LNCaP clone FGC (cell line): ENCODE data around the gene MAGI1.
"Not testable (repeated sequence)": the region's sequence is repeated elsewhere in the genome, so short reads cannot be mapped to it uniquely, and the experiment has no call there.

Experiments
- DNase-seq: peaks from one replicate; pipeline ENCODE4 v3.0.0-alpha.2; 2011; ENCODE audit warnings: low read depth
- H3K4me3 ChIP-seq: 2 replicates; pipeline ENCODE4 v1.5.1; 2011; ENCODE audit warnings: mild to moderate bottlenecking, low read depth, low read length, control low read depth
- TF ChIP-seq, protein P1 (sequence below): IDR thresholded peaks from 2 replicates; pipeline ENCODE4 v1.5.1; 2012; ENCODE audit warnings: mild to moderate bottlenecking; ENCODE audit not compliant: control insufficient read depth, insufficient read depth; ENCODE audit errors: extremely low read depth

MAGI1 gene

GRCh38 chr3:66053550-66054094 lies 14.9 kb upstream of the MAGI1 start:
- TF ChIP-seq, protein P1, sequence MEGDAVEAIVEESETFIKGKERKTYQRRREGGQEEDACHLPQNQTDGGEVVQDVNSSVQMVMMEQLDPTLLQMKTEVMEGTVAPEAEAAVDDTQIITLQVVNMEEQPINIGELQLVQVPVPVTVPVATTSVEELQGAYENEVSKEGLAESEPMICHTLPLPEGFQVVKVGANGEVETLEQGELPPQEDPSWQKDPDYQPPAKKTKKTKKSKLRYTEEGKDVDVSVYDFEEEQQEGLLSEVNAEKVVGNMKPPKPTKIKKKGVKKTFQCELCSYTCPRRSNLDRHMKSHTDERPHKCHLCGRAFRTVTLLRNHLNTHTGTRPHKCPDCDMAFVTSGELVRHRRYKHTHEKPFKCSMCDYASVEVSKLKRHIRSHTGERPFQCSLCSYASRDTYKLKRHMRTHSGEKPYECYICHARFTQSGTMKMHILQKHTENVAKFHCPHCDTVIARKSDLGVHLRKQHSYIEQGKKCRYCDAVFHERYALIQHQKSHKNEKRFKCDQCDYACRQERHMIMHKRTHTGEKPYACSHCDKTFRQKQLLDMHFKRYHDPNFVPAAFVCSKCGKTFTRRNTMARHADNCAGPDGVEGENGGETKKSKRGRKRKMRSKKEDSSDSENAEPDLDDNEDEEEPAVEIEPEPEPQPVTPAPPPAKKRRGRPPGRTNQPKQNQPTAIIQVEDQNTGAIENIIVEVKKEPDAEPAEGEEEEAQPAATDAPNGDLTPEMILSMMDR, result no peak
- peak; percentile 71 for DNase-seq
- no peak overlapping the region for H3K4me3 ChIP-seq

GRCh38 chr3:66052721-66053549 lies 14.2 kb upstream of the MAGI1 start:
- no peak for DNase-seq
- no peak overlapping the region for H3K4me3 ChIP-seq
- TF ChIP-seq, protein P1, result no peak

DNA sequence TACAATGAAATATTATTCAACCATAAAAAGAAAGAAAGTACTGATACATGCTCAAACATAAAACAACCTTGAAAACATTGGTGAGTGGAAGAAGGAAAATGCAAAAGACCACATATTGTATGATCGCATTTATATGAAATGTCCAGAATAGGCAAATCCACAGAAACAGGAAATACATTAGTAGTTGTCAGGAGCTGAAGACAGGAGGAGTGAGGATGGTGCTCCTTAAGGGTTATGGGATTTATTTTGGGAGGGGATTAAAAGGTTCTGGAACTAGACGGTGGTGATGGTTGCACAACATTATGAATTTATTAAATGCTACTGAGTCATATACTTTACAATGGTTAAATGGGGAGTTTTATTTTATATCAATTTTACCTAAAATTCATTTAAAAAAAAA lies 12.1 kb upstream of the MAGI1 start:
- TF ChIP-seq, protein P1, result no peak
- no peak for DNase-seq
- H3K4me3 ChIP-seq, result no peak overlapping the region

GRCh38 chr3:66048051-66048395 lies 9.3 kb upstream of the MAGI1 start:
- no peak for DNase-seq
- TF ChIP-seq, protein P1, result no peak
- H3K4me3 ChIP-seq, result no peak overlapping the region

DNA sequence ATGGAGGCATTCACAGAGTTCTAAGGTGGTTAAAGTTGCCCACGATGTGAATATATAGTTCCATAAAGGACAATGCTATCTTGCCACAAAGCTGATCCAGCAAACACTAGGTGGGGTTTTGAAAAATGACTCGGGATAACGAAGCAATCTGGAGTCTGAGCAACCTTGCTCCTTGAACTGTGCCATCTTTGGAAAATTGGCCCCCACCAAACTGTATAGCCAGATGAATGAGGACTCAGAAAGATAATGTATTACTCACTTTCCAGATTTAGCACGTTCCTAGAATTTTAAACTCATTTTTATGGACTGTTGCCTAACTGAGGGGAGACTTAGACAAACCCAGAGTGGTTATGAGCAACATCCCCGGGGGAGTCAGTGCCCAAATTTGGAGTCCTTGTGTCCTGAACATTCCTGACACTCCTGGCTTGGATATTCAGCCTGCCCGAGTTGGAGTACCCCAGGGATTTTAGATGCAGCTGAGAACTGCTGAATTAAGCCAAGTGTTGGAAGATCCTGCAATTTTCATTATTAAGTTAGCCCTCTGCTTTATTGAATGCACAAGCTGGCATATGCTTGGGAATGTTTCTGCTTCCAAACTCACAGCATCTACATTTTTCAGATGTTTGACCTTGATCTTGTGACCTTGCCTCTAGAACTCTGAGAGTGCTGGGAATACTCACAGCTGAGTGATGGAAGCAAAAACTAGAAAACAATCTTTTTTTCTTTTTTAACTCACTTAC lies 8.8 kb upstream of the MAGI1 start:
- TF ChIP-seq, protein P1, result no peak
- no peak overlapping the region for H3K4me3 ChIP-seq
- no peak for DNase-seq

DNA sequence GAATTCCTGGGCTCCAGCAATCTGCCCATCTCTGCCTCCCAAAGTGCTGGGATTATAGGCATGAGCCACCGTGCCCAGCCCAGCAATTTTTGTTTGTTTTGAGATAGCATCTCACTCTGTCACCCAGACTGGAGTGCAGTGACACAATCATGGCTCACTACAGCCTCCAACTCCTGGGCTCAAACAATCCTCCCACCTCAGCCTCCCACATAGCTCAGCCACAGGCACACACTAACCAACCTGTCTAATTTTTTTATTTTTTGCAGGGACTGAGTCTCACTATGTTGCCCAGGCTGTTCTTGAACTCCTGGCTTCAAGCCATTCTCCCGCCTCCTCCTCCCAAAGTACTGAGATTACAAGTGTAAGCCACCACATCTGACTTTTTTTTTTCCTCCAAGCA lies 7.6 kb upstream of the MAGI1 start:
- not testable (repeated sequence) for DNase-seq, H3K4me3 ChIP-seq

DNA sequence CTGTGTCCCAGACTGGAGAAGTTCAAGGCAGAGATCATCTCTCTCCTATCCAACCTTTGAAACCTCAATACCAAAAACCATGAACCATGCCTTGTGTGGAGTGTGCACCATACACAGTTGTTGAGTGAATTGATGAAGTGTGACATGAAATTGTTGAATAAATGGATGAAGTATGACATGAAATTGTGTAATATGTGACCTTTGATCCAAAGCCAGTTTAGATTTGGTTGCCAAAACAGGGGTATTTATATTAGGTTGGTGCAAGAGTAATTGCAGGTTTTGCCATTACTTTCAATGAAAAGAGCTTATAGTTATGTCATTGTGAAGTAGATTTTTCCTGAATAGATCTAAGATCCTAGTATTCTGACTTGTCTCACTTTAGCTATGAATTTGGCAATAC lies 3.1 kb upstream of the MAGI1 start:
- H3K4me3 ChIP-seq, result no peak overlapping the region
- no peak for DNase-seq
- TF ChIP-seq, protein P1, result no peak
